OCI-LY7 (cell line): ENCODE data around the gene ZBTB21. TPM values are rescaled to one million over a fixed set of nuclear protein-coding genes. Genes with fewer than 3 reads are reported as not detected.

Source experiments
- BruUV-seq: library from RNA; stranded (reverse); fragments of 400-500 nt; replicated peaks from 2 replicates; lab custom pipeline; 2021; lab: Mats Ljungman, UMichigan
- CTCF ChIA-PET: fragments of 300-600 bp; sonication (Branson Sonifier 250); formaldehyde crosslinking; loops from one replicate; lab custom pipeline; 2022; ENCODE audit warnings: antibody characterized with exemption; ENCODE audit not compliant: unreplicated experiment; lab: Charles Lee
- POLR2A ChIA-PET: fragments of 300-600 bp; sonication (Branson Sonifier 250); formaldehyde crosslinking; loops from one replicate; lab custom pipeline; 2022; ENCODE audit warnings: antibody characterized with exemption; lab: Charles Lee
- DNase-seq: peaks from one replicate; pipeline ENCODE4 v3.0.0-alpha.2; 2015; ENCODE audit warnings: low spot score
- H2AFZ ChIP-seq: fragments of 200-600 bp; sonication (generic), shearing (Covaris generic); 2 replicates; pipeline ENCODE4 v1.6.1; 2014; ENCODE audit warnings: mild to moderate bottlenecking, antibody characterized with exemption, low read length, moderate library complexity
- H3K27ac ChIP-seq: fragments of 200-600 bp; sonication (generic); 2 replicates; pipeline ENCODE4 v1.5.1; 2014; ENCODE audit warnings: mixed run types, low read depth, mild to moderate bottlenecking, moderate library complexity, low read length, inconsistent platforms; ENCODE audit not compliant: poor library complexity, severe bottlenecking
- H3K36me3 ChIP-seq: fragments of 200-600 bp; sonication (generic); 2 replicates; pipeline ENCODE4 v1.6.1; 2014; ENCODE audit warnings: mild to moderate bottlenecking, antibody characterized with exemption, low read length, moderate library complexity, mixed read lengths; ENCODE audit not compliant: insufficient read depth
- H3K4me1 ChIP-seq: fragments of 200-600 bp; sonication (generic); 2 replicates; pipeline ENCODE4 v1.5.1; 2014; ENCODE audit warnings: mild to moderate bottlenecking, low read length; ENCODE audit not compliant: insufficient read depth, poor library complexity, severe bottlenecking
- H3K4me2 ChIP-seq: fragments of 200-600 bp; sonication (generic); 2 replicates; pipeline ENCODE4 v1.6.1; 2014; ENCODE audit warnings: mild to moderate bottlenecking, low read length
- H3K4me3 ChIP-seq: fragments of 200-600 bp; sonication (generic); 2 replicates; pipeline ENCODE4 v1.5.1; 2014; ENCODE audit warnings: mild to moderate bottlenecking, low read depth, low read length; ENCODE audit not compliant: poor library complexity, severe bottlenecking
- H3K79me2 ChIP-seq: fragments of 200-600 bp; sonication (generic); 2 replicates; pipeline ENCODE4 v1.6.1; 2016; ENCODE audit warnings: low read depth, mild to moderate bottlenecking, low read length, moderate library complexity, mixed read lengths; ENCODE audit not compliant: insufficient read depth
- H3K9me2 ChIP-seq: fragments of 200-600 bp; sonication (generic); 2 replicates; pipeline ENCODE4 v1.6.1; 2016; ENCODE audit warnings: mild to moderate bottlenecking, low read length, mixed read lengths; ENCODE audit not compliant: insufficient read depth
- H3K9me3 ChIP-seq: fragments of 200-600 bp; sonication (generic); 2 replicates; pipeline ENCODE4 v1.6.1; 2014; ENCODE audit warnings: mild to moderate bottlenecking, mixed run types, low read length, mixed read lengths
- H4K20me1 ChIP-seq: fragments of 200-600 bp; sonication (generic); 2 replicates; pipeline ENCODE4 v1.6.1; 2014; ENCODE audit warnings: mild to moderate bottlenecking, antibody characterized with exemption, low read length, moderate library complexity, mixed read lengths; ENCODE audit not compliant: insufficient read depth
- EZH2phosphoT487 ChIP-seq: fragments of 200-600 bp; sonication (generic); IDR thresholded peaks from 2 replicates; pipeline ENCODE4 v1.6.1; 2018; ENCODE audit warnings: low read depth, borderline replicate concordance, mild to moderate bottlenecking, mixed run types, antibody characterized with exemption, low read length, moderate library complexity, mixed read lengths
- intact Hi-C: fragments of 100-400 bp; cut with micrococcal nuclease; formaldehyde crosslinking; loops from one replicate; pipeline ENCODE4 v1.10.0; 2022; ENCODE audit not compliant: unreplicated experiment
- total RNA-seq, 2 experiments: library from RNA; depleted of rRNA in 1 of 2; stranded (reverse); fragments of >200 nt in 1 of 2; shearing (Covaris generic) in 1 of 2; gene quantifications; 2 replicates each; pipeline ENCODE4 v1.2.3, GENCODE V29; 2014 to 2022
- TF ChIP-seq, protein P1 (sequence below): fragments of 200-600 bp; sonication (generic); conservative IDR thresholded peaks from 2 replicates; pipeline ENCODE4 v1.5.1; 2014; ENCODE audit warnings: mild to moderate bottlenecking, antibody characterized with exemption, low read length, moderate library complexity, mixed read lengths

The ZBTB21 gene
- total RNA-seq, 2 experiments from 2014 or later: 10.0 to 19.6 TPM

DNA sequence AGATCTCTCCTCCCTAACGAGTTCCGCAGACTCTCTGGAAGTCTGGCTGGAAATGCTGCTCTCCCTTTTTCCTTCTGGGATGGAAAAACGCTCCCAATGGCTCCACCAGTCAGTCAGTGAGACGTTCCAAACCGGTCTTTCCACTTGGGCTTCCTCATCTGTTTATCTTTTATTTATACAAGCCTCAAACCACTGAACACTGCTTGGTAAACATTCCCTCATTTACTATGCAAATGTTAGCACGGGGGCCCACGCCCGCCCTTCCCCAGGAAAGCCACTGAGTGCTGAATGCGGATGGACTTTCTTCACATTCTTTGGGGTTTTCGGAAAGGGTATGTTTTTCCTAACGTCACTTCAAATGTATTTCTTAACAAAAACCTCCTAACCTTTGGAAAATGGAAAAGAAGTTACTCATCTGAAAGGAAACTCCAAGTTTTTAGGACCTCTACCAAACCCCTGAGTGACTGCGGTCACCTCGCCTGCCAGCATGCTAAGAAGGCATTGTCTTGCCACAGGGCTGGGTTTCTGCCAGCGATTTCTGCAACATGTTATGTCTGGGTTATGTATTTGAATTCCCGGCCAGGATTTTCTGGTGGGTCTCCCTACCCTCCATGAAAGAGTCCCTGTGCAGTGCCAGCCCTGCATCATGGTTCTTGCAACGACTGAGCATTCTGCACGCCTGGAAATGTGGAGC lies 47.0 kb upstream of the ZBTB21 start:
- no peaks in the 10 kb centered on the region for H3K36me3 ChIP-seq
- H4K20me1 ChIP-seq: no peaks in the 10 kb centered on the region
- H3K4me2 ChIP-seq: no peak overlapping the region
- no TSS peak for BruUV-seq
- ChIA-PET POLR2A (no interaction called here), CTCF (no interaction called here)
- no peak for DNase-seq
- TF ChIP-seq, protein P1, sequence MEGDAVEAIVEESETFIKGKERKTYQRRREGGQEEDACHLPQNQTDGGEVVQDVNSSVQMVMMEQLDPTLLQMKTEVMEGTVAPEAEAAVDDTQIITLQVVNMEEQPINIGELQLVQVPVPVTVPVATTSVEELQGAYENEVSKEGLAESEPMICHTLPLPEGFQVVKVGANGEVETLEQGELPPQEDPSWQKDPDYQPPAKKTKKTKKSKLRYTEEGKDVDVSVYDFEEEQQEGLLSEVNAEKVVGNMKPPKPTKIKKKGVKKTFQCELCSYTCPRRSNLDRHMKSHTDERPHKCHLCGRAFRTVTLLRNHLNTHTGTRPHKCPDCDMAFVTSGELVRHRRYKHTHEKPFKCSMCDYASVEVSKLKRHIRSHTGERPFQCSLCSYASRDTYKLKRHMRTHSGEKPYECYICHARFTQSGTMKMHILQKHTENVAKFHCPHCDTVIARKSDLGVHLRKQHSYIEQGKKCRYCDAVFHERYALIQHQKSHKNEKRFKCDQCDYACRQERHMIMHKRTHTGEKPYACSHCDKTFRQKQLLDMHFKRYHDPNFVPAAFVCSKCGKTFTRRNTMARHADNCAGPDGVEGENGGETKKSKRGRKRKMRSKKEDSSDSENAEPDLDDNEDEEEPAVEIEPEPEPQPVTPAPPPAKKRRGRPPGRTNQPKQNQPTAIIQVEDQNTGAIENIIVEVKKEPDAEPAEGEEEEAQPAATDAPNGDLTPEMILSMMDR: no peak
- TF ChIP-seq EZH2phosphoT487: no peak
- H3K4me3 ChIP-seq: no peak overlapping the region
- intact Hi-C loops: no loop called here
- H2AFZ ChIP-seq: no peak overlapping the region
- no peaks in the 10 kb centered on the region for H3K79me2 ChIP-seq
- no peak overlapping the region for H3K27ac ChIP-seq
- H3K4me1 ChIP-seq: peaks cover 23% of the 10 kb centered on the region
- H3K9me3 ChIP-seq: no peaks in the 10 kb centered on the region
- H3K9me2 ChIP-seq: no peaks in the 10 kb centered on the region

DNA sequence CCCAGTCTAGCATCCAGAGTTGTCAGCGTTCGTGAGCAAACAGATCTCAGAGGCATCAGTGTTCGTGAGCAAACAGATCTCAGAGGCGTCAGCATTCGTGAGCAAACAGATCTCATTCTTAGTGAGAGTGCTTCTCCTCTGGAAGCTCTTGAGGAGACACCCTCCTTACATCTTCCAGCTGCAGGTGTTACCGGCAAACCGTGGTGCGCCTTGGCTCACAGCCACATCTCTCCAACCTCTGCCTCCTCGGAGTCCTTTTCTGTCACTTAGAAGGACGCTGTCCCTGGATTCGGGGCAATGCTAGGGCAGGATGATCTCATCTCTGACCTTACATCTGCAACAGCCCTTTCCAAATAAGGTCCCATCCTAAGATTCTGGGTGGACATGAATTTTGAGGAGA lies 46.3 kb upstream of the ZBTB21 start:
- no peaks in the 10 kb centered on the region for H3K9me3 ChIP-seq
- CTCF ChIA-PET: no interaction called here
- H4K20me1 ChIP-seq: no peaks in the 10 kb centered on the region
- no peak for DNase-seq
- no peak overlapping the region for H3K27ac ChIP-seq
- no peaks in the 10 kb centered on the region for H3K79me2 ChIP-seq
- intact Hi-C loops: no loop called here
- TF ChIP-seq EZH2phosphoT487: no peak
- TF ChIP-seq, protein P1: no peak
- no peaks in the 10 kb centered on the region for H3K36me3 ChIP-seq
- H3K4me3 ChIP-seq: no peak overlapping the region
- BruUV-seq: no TSS peak
- H3K4me1 ChIP-seq: peaks cover 16% of the 10 kb centered on the region
- H3K4me2 ChIP-seq: no peak overlapping the region
- POLR2A ChIA-PET: no interaction called here
- H2AFZ ChIP-seq: no peak overlapping the region
- no peaks in the 10 kb centered on the region for H3K9me2 ChIP-seq

DNA sequence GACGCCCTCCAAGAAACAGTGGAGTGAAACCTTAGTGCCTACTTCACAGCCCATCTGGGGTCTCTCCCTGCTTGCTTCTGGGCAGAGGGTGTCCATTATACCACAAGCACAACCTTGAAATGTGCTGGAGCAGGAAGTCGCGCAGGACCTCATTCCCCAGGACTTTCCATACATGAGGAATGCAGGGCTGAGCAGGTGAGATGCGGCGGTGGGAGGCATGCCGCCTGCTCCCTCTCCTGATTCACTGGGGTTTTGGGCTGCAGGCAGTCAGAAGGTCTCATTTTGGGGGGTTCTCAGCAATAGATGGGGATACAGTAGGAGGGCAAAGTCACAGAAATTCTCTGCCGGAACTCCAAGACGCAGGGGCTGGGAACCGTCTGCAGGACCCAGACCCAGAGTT lies 45.3 kb upstream of the ZBTB21 start:
- H3K79me2 ChIP-seq: no peaks in the 10 kb centered on the region
- POLR2A ChIA-PET: no interaction called here
- no peak overlapping the region for H2AFZ ChIP-seq
- no peak overlapping the region for H3K4me2 ChIP-seq
- H3K36me3 ChIP-seq: no peaks in the 10 kb centered on the region
- no TSS peak for BruUV-seq
- H4K20me1 ChIP-seq: no peaks in the 10 kb centered on the region
- H3K9me3 ChIP-seq: no peaks in the 10 kb centered on the region
- H3K4me1 ChIP-seq: peaks cover 5% of the 10 kb centered on the region
- H3K27ac ChIP-seq: no peak overlapping the region
- DNase-seq: no peak
- no peak for TF ChIP-seq EZH2phosphoT487
- TF ChIP-seq, protein P1: no peak
- H3K9me2 ChIP-seq: no peaks in the 10 kb centered on the region
- CTCF ChIA-PET: no interaction called here
- no peak overlapping the region for H3K4me3 ChIP-seq
- intact Hi-C loops: no loop called here
